Chondrocyte (in vitro differentiated cells): Measurements from ENCODE around the gene HDAC9. TPM values are rescaled to one million over a fixed set of nuclear protein-coding genes. Genes with fewer than 3 reads are reported as not detected.
A peak's percentile ranks its signal among the peaks of the same experiment; 100 is the strongest.

ENCODE experiments used
- DNase-seq: peaks from one replicate; pipeline ENCODE4 v3.0.0; 2021; ENCODE audit warnings: mixed read lengths, low spot score
- H3K27ac Mint-ChIP-seq: one replicate; pipeline ENCODE4 v1.8.0; 2021; ENCODE audit warnings: mild to moderate bottlenecking, moderate library complexity, mixed read lengths; ENCODE audit not compliant: unreplicated experiment
- H3K27me3 Mint-ChIP-seq: 2 replicates; pipeline ENCODE4 v1.8.0; 2021; ENCODE audit warnings: low read depth, mixed read lengths
- H3K36me3 Mint-ChIP-seq: 2 replicates; pipeline ENCODE4 v1.8.0; 2021; ENCODE audit warnings: low read depth, mixed read lengths
- H3K4me1 Mint-ChIP-seq: 2 replicates; pipeline ENCODE4 v1.8.0; 2021; ENCODE audit warnings: low read depth, mild to moderate bottlenecking, mixed read lengths
- H3K4me3 Mint-ChIP-seq: one replicate; pipeline ENCODE4 v1.8.0; 2021; ENCODE audit warnings: mild to moderate bottlenecking, moderate library complexity, mixed read lengths; ENCODE audit not compliant: unreplicated experiment
- H3K9me3 Mint-ChIP-seq: 2 replicates; pipeline ENCODE4 v1.8.0; 2021; ENCODE audit warnings: low read depth, mixed read lengths
- total RNA-seq: library from RNA; stranded (reverse); gene quantifications from 3 replicates; pipeline ENCODE4 v1.2.1, GENCODE V29; 2021
- TF ChIP-seq, protein P1 (sequence below): fragments of 200-600 bp; sonication (generic); IDR thresholded peaks from 2 replicates; pipeline ENCODE4 v1.5.0; 2021; ENCODE audit warnings: antibody characterized with exemption, mild to moderate bottlenecking, moderate library complexity

The HDAC9 gene
- total RNA-seq, 1 donor from 2014 or later = 5.9 TPM

GRCh38 chr7:18593602-18594279, 98.2 kb downstream of the HDAC9 start:
- Mint-ChIP-seq H3K36me3 (peaks cover 2% of the 10 kb centered on the region), H3K9me3 (no peaks in the 10 kb centered on the region), H3K27ac (no peak overlapping the region), H3K27me3 (no peaks in the 10 kb centered on the region), H3K4me1 (no peaks in the 10 kb centered on the region), H3K4me3 (no peak overlapping the region)
- DNase-seq = no peak
- TF ChIP-seq, protein P1, sequence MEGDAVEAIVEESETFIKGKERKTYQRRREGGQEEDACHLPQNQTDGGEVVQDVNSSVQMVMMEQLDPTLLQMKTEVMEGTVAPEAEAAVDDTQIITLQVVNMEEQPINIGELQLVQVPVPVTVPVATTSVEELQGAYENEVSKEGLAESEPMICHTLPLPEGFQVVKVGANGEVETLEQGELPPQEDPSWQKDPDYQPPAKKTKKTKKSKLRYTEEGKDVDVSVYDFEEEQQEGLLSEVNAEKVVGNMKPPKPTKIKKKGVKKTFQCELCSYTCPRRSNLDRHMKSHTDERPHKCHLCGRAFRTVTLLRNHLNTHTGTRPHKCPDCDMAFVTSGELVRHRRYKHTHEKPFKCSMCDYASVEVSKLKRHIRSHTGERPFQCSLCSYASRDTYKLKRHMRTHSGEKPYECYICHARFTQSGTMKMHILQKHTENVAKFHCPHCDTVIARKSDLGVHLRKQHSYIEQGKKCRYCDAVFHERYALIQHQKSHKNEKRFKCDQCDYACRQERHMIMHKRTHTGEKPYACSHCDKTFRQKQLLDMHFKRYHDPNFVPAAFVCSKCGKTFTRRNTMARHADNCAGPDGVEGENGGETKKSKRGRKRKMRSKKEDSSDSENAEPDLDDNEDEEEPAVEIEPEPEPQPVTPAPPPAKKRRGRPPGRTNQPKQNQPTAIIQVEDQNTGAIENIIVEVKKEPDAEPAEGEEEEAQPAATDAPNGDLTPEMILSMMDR = no peak

GRCh38 chr7:18597754-18598153, 102.2 kb downstream of the HDAC9 start:
- H3K4me3 Mint-ChIP-seq = no peak overlapping the region
- H3K9me3 Mint-ChIP-seq = peaks cover 26% of the 10 kb centered on the region
- H3K27ac Mint-ChIP-seq = no peak overlapping the region
- TF ChIP-seq, protein P1 = no peak
- no peaks in the 10 kb centered on the region for H3K4me1 Mint-ChIP-seq
- H3K36me3 Mint-ChIP-seq = peaks cover 18% of the 10 kb centered on the region
- DNase-seq = no peak
- no peaks in the 10 kb centered on the region for H3K27me3 Mint-ChIP-seq

- Mint-ChIP-seq H3K4me3 (no peak overlapping the region), H3K27ac (no peak overlapping the region), H3K4me1 (peaks cover 3% of the 10 kb centered on the region), H3K9me3 (peaks cover 32% of the 10 kb centered on the region), H3K27me3 (no peaks in the 10 kb centered on the region), H3K36me3 (peaks cover 24% of the 10 kb centered on the region)
- TF ChIP-seq, protein P1 = no peak
- no peak for DNase-seq
Observed at GRCh38 chr7:18607025-18607424, 111.5 kb downstream of the HDAC9 start.

DNA sequence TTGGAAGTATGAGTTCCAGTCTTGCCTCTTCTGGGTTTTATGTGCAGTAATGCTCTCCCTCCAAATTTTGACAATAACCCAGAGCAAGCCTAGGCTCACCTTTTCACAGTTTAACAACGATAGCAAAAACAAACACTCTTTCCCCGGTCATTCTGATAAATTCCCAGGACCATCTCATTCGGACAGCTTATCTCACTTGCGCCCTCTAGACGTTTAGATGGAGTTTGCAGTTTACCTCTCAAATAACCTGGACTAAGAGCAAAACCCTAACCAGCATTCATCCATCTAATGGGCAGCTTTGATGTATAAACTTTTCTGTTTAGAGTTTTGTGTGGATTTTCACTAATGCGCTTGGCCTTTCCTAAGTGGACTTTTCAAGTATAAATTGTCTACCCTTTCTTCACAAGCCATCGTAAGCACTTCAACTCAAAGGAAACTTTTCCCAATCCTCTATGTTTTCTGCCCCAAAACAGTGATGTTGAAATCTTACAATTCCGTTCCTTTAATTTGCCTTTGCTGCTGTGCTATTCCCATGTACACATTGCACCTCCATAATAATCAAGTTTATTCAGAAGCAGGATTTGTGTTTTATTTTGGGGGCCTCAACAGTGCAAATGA, 114.9 kb downstream of the HDAC9 start:
- TF ChIP-seq, protein P1 = peak; percentile 70
- H3K27me3 Mint-ChIP-seq = no peaks in the 10 kb centered on the region
- peaks cover 17% of the 10 kb centered on the region for H3K4me1 Mint-ChIP-seq
- H3K27ac Mint-ChIP-seq = no peak overlapping the region
- DNase-seq = no peak
- no peak overlapping the region for H3K4me3 Mint-ChIP-seq
- peaks cover 8% of the 10 kb centered on the region for H3K36me3 Mint-ChIP-seq
- peaks cover 9% of the 10 kb centered on the region for H3K9me3 Mint-ChIP-seq

DNA sequence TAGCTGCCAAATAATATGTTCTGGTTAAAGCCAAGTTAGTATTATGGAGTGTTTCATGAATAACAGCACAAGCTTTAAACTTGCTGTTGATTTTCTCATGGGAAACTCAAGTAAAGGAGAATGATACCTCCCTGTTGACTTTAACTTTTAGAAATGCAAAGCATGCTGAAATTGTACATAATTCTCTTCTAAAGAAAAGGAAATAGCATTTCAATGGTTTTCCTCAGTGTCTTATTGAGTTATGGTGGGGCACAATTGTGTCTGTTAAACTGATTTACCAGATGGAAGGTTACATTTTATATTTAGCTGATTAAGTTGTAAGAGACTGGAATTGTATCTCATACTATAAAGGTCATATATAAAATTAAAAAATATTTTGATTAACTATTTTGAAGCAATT, 119.3 kb downstream of the HDAC9 start:
- H3K27ac Mint-ChIP-seq = peak overlapping the region; percentile 73
- TF ChIP-seq, protein P1 = no peak
- no peak overlapping the region for H3K4me3 Mint-ChIP-seq
- H3K4me1 Mint-ChIP-seq = peaks cover 29% of the 10 kb centered on the region
- H3K36me3 Mint-ChIP-seq = peaks cover 6% of the 10 kb centered on the region
- DNase-seq = no peak
- no peaks in the 10 kb centered on the region for H3K27me3 Mint-ChIP-seq
- H3K9me3 Mint-ChIP-seq = peaks cover 5% of the 10 kb centered on the region
